Sigmoid colon (tissue), 3 donors: ENCODE data around the gene MSLN.

Source experiments
- POLR2A ChIP-seq, 2 donors: fragments of 450-650 bp; IDR thresholded peaks; one replicate each; pipeline ENCODE4 v1.6.1; 2016; ENCODE audit warnings: antibody characterized with exemption in 2 of 2, mild to moderate bottlenecking in 2 of 2, moderate library complexity in 2 of 2
- TF ChIP-seq, protein P1 (sequence below), 4 experiments: fragments of 450-650 bp in 3 of 4; fragments of 200-600 bp in 1 of 4; IDR thresholded peaks; one replicate each; pipeline ENCODE4 v1.5.1; 2016 to 2019; ENCODE audit warnings: antibody characterized with exemption in 4 of 4, mild to moderate bottlenecking in 3 of 4, moderate library complexity in 2 of 4

DNA sequence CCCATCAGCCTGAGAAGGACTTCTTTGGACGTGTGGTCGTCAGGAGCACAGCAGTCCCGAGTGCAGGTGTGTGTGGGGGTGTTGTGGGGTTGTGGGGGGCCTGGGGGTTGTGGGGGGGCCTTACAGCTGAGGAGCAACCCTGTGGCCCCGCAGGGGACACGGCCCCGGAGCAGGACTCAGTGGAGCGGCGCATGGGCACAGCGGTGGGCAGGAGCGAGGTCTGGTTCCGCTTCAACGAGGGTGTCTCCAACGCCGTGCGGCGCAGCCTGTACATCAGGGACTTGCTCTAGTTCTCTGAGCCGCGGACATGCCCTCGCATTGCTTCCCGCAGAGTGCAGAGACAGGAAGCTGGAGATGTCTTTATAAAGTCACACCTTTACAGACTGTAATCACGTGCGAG, 37.2 kb downstream of the MSLN start:
- TF ChIP-seq, protein P1, sequence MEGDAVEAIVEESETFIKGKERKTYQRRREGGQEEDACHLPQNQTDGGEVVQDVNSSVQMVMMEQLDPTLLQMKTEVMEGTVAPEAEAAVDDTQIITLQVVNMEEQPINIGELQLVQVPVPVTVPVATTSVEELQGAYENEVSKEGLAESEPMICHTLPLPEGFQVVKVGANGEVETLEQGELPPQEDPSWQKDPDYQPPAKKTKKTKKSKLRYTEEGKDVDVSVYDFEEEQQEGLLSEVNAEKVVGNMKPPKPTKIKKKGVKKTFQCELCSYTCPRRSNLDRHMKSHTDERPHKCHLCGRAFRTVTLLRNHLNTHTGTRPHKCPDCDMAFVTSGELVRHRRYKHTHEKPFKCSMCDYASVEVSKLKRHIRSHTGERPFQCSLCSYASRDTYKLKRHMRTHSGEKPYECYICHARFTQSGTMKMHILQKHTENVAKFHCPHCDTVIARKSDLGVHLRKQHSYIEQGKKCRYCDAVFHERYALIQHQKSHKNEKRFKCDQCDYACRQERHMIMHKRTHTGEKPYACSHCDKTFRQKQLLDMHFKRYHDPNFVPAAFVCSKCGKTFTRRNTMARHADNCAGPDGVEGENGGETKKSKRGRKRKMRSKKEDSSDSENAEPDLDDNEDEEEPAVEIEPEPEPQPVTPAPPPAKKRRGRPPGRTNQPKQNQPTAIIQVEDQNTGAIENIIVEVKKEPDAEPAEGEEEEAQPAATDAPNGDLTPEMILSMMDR (IDR thresholded peaks at IDR 0.05), result no peak
- no peak for TF ChIP-seq POLR2A (IDR thresholded peaks at IDR 0.05)
